ENCODE measurements around the gene DDX24. TPM values are rescaled to one million over a fixed set of nuclear protein-coding genes. Genes with fewer than 3 reads are reported as not detected.

The DDX24 gene
- total RNA-seq, 1 experiment from 2014 or later: 135 TPM

- POLR2A ChIA-PET: interaction anchor here (0.6 to 1.8 kb wide), 6 partner anchors 11 to 120 kb away, joined by 3 to 6 read pairs (median 4); partner anchors contain the start of genes DDX24 and IFI27L1
- H3K4me1 Mint-ChIP-seq (ENCODE audit: insufficient read depth, unreplicated experiment): peaks cover 18% of the 10 kb centered on the region
- H3K36me3 Mint-ChIP-seq (ENCODE audit: insufficient read depth, unreplicated experiment): no peaks in the 10 kb centered on the region
- H3K27me3 Mint-ChIP-seq (ENCODE audit: insufficient read depth, unreplicated experiment): no peaks in the 10 kb centered on the region
- CTCF ChIA-PET: interaction anchor here (0.7 to 2.4 kb wide), 2 partner anchors 10 to 352 kb away, joined by 3 to 17 read pairs; no protein-coding TSS in a partner anchor
- H3K27ac Mint-ChIP-seq (ENCODE audit: low read depth, unreplicated experiment): no peak overlapping the region
- no peak for DNase-seq (ENCODE audit: unreplicated experiment)
- BruUV-seq (replicated peaks): no TSS peak
- TF ChIP-seq CTCF (IDR thresholded peaks at IDR 0.05; ENCODE audit: unreplicated experiment): no peak
- H3K9me3 Mint-ChIP-seq (ENCODE audit: unreplicated experiment): no peaks in the 10 kb centered on the region
- intact Hi-C loops (cut with micrococcal nuclease): no loop called here
- peak overlapping the region; percentile 52 for H3K4me3 Mint-ChIP-seq (ENCODE audit: unreplicated experiment)
Measured at GRCh38 chr14:94025720-94026119, 55.3 kb downstream of the DDX24 start.

- CTCF ChIA-PET: interaction anchor here (0.6 to 2.4 kb wide), 2 partner anchors 11 to 156 kb away, joined by 4 to 17 read pairs; no protein-coding TSS in a partner anchor
- Mint-ChIP-seq H3K4me3 (ENCODE audit: unreplicated experiment) (no peak overlapping the region), H3K4me1 (ENCODE audit: insufficient read depth, unreplicated experiment) (peaks cover 18% of the 10 kb centered on the region), H3K9me3 (ENCODE audit: unreplicated experiment) (no peaks in the 10 kb centered on the region), H3K27ac (ENCODE audit: low read depth, unreplicated experiment) (no peak overlapping the region), H3K36me3 (ENCODE audit: insufficient read depth, unreplicated experiment) (no peaks in the 10 kb centered on the region), H3K27me3 (ENCODE audit: insufficient read depth, unreplicated experiment) (no peaks in the 10 kb centered on the region)
- TF ChIP-seq CTCF (IDR thresholded peaks at IDR 0.05; ENCODE audit: unreplicated experiment): no peak
- intact Hi-C loops (cut with micrococcal nuclease): no loop called here
- no peak for DNase-seq (ENCODE audit: unreplicated experiment)
- BruUV-seq (replicated peaks): no TSS peak
- POLR2A ChIA-PET: no interaction called here
Measured at GRCh38 chr14:94024549-94024948, 56.5 kb downstream of the DDX24 start.

GRCh38 chr14:94022532-94023411 lies 58.2 kb downstream of the DDX24 start:
- no peak overlapping the region for H3K4me3 Mint-ChIP-seq (ENCODE audit: unreplicated experiment)
- CTCF ChIA-PET: interaction anchor here (1.1 to 1.4 kb wide), 2 partner anchors 13 to 114 kb away, joined by 4 read pairs; no protein-coding TSS in a partner anchor

More at GRCh38 chr14:94022532-94023411, 58.2 kb downstream of the DDX24 start:
- POLR2A ChIA-PET: no interaction called here
- H3K36me3 Mint-ChIP-seq (ENCODE audit: insufficient read depth, unreplicated experiment): no peaks in the 10 kb centered on the region
- no peak for DNase-seq (ENCODE audit: unreplicated experiment)
- no TSS peak for BruUV-seq (replicated peaks)
- H3K27ac Mint-ChIP-seq (ENCODE audit: low read depth, unreplicated experiment): no peak overlapping the region
- no peaks in the 10 kb centered on the region for H3K9me3 Mint-ChIP-seq (ENCODE audit: unreplicated experiment)
- no peak for TF ChIP-seq CTCF (IDR thresholded peaks at IDR 0.05; ENCODE audit: unreplicated experiment)
- H3K4me1 Mint-ChIP-seq (ENCODE audit: insufficient read depth, unreplicated experiment): peaks cover 11% of the 10 kb centered on the region
- intact Hi-C loops (cut with micrococcal nuclease): no loop called here
- peaks cover 6% of the 10 kb centered on the region for H3K27me3 Mint-ChIP-seq (ENCODE audit: insufficient read depth, unreplicated experiment)
